ENCODE results near the gene LHFPL4. TPM values are rescaled to one million over a fixed set of nuclear protein-coding genes. Genes with fewer than 3 reads are reported as not detected.

The LHFPL4 gene
- total RNA-seq, 1 experiment from 2014 or later: not detected

DNA sequence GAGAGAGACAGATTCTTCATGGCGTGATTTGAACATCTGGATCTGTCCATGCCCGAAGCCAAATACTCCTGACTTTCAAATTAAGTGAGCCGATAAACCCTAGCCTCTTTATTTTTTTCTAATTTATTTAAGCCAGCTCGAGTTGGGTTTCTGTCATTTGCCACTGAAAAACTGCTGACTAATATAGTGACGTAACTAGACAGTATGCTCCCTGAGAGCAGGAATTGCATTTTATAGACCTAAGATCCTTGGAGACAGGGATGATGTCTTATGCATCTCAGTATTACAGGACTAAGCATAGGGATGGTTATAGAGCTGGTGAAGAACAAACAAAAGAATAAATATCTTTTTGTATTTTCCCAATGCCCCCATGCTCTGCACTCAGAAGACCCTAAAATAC is 4.6 kb downstream of the LHFPL4 start:
- intact Hi-C loops (cut with micrococcal nuclease; ENCODE audit: unreplicated experiment): no loop called here
- no TSS peak for BruUV-seq (replicated peaks)
- POLR2A ChIA-PET (ENCODE audit: unreplicated experiment): no interaction called here
- CTCF ChIA-PET: no interaction called here
- no peak overlapping the region for H3K4me2 ChIP-seq
- DNase-seq: no peak
- no peaks in the 10 kb centered on the region for H4K20me1 ChIP-seq (ENCODE audit: insufficient read depth)
- no peaks in the 10 kb centered on the region for H3K4me1 ChIP-seq (replicated peaks; ENCODE audit: insufficient read depth)
- H3K9me3 ChIP-seq (ENCODE audit: insufficient read depth, low read depth): no peaks in the 10 kb centered on the region
- TF ChIP-seq, protein P1, sequence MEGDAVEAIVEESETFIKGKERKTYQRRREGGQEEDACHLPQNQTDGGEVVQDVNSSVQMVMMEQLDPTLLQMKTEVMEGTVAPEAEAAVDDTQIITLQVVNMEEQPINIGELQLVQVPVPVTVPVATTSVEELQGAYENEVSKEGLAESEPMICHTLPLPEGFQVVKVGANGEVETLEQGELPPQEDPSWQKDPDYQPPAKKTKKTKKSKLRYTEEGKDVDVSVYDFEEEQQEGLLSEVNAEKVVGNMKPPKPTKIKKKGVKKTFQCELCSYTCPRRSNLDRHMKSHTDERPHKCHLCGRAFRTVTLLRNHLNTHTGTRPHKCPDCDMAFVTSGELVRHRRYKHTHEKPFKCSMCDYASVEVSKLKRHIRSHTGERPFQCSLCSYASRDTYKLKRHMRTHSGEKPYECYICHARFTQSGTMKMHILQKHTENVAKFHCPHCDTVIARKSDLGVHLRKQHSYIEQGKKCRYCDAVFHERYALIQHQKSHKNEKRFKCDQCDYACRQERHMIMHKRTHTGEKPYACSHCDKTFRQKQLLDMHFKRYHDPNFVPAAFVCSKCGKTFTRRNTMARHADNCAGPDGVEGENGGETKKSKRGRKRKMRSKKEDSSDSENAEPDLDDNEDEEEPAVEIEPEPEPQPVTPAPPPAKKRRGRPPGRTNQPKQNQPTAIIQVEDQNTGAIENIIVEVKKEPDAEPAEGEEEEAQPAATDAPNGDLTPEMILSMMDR (conservative IDR thresholded peaks at IDR 0.05): no peak
- TF ChIP-seq EZH2 (IDR thresholded peaks at IDR 0.05; ENCODE audit: low read depth): no peak
- no peaks in the 10 kb centered on the region for H3K79me2 ChIP-seq (ENCODE audit: low read depth)
- H3K4me3 ChIP-seq: no peak overlapping the region
- no peaks in the 10 kb centered on the region for H3F3A ChIP-seq (ENCODE audit: insufficient read depth, low read depth)
- no peaks in the 10 kb centered on the region for H3K36me3 ChIP-seq (ENCODE audit: low read depth)
- peaks cover 63% of the 10 kb centered on the region for H3K27me3 ChIP-seq (ENCODE audit: insufficient read depth, low read depth)
- no peak overlapping the region for H3K27ac ChIP-seq
- no peak overlapping the region for H2AFZ ChIP-seq
- H3K9me2 ChIP-seq (ENCODE audit: insufficient read depth): no peaks in the 10 kb centered on the region

DNA sequence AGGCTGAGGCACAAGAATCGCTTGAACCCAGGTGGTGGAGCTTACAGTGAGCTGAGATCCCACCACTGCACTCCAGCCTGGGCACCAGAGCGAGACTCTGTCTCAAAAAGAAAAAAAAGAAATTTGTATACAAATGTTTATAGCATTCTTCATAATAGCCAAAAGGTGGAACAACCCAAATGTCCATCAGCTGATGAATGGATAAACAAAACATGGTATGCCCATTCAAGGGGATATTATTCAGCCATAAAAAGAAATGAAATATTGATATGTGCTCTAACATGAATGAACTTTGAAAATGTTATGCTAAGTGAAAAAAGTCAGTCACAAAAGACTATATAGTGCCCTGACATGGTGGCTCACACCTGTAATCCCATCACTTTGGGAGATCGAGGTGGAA is 11.4 kb downstream of the LHFPL4 start:
- Histone ChIP-seq H3K79me2 (ENCODE audit: low read depth) (no peaks in the 10 kb centered on the region), H3K4me2 (no peak overlapping the region), H3K27me3 (ENCODE audit: insufficient read depth, low read depth) (peaks cover 70% of the 10 kb centered on the region), H3K4me1 (replicated peaks; ENCODE audit: insufficient read depth) (no peaks in the 10 kb centered on the region), H3K9me3 (ENCODE audit: insufficient read depth, low read depth) (no peaks in the 10 kb centered on the region), H3K4me3 (no peak overlapping the region), H3K36me3 (ENCODE audit: low read depth) (no peaks in the 10 kb centered on the region), H4K20me1 (ENCODE audit: insufficient read depth) (no peaks in the 10 kb centered on the region), H3K9me2 (ENCODE audit: insufficient read depth) (no peaks in the 10 kb centered on the region), H3K27ac (no peak overlapping the region), H3F3A (ENCODE audit: insufficient read depth, low read depth) (no peaks in the 10 kb centered on the region), H2AFZ (no peak overlapping the region)
- no peak for TF ChIP-seq EZH2 (IDR thresholded peaks at IDR 0.05; ENCODE audit: low read depth)
- TF ChIP-seq, protein P1 (conservative IDR thresholded peaks at IDR 0.05): no peak
- BruUV-seq (replicated peaks): no TSS peak
- CTCF ChIA-PET: no interaction called here
- no peak for DNase-seq
- intact Hi-C loops (cut with micrococcal nuclease; ENCODE audit: unreplicated experiment): no loop called here
- POLR2A ChIA-PET (ENCODE audit: unreplicated experiment): no interaction called here

DNA sequence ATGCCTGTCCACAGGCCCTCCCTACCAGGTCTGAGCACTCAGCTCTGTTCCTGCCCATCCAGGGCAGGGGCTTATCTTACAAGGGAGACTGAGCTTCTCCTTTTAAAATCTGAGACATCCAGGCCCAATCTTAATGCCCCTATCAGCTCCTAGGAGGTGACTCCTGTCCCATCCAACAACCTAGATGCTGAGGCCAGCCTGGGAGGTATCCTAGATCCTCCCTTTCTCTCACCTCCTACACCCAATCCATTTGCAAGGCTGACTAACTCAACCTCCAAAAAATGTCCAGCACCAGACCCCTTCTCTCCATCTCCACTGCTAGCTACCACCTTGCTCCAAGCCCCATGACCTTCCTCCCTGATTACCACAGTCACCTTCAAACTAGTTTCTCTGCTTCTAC is 17.4 kb downstream of the LHFPL4 start:
- H4K20me1 ChIP-seq (ENCODE audit: insufficient read depth): no peaks in the 10 kb centered on the region
- TF ChIP-seq EZH2 (IDR thresholded peaks at IDR 0.05; ENCODE audit: low read depth): no peak
- TF ChIP-seq, protein P1 (conservative IDR thresholded peaks at IDR 0.05): no peak
- no peaks in the 10 kb centered on the region for H3F3A ChIP-seq (ENCODE audit: insufficient read depth, low read depth)
- H3K9me2 ChIP-seq (ENCODE audit: insufficient read depth): no peaks in the 10 kb centered on the region
- no peak overlapping the region for H2AFZ ChIP-seq
- H3K9me3 ChIP-seq (ENCODE audit: insufficient read depth, low read depth): no peaks in the 10 kb centered on the region
- intact Hi-C loops (cut with micrococcal nuclease; ENCODE audit: unreplicated experiment): no loop called here
- no TSS peak for BruUV-seq (replicated peaks)
- H3K79me2 ChIP-seq (ENCODE audit: low read depth): no peaks in the 10 kb centered on the region
- DNase-seq: no peak
- no peaks in the 10 kb centered on the region for H3K36me3 ChIP-seq (ENCODE audit: low read depth)
- no peak overlapping the region for H3K4me3 ChIP-seq
- H3K27me3 ChIP-seq (ENCODE audit: insufficient read depth, low read depth): peaks cover 83% of the 10 kb centered on the region
- ChIA-PET POLR2A (ENCODE audit: unreplicated experiment) (no interaction called here), CTCF (no interaction called here)
- no peaks in the 10 kb centered on the region for H3K4me1 ChIP-seq (replicated peaks; ENCODE audit: insufficient read depth)
- no peak overlapping the region for H3K27ac ChIP-seq
- H3K4me2 ChIP-seq: no peak overlapping the region

Data from PC-9 (cell line).